GM18502 (cell line): Measurements from ENCODE around the gene CEP131.

ENCODE experiments used
- ATAC-seq: cut with Tn5 transposase; IDR thresholded peaks from one replicate; pipeline ENCODE4 v1.9.1; 2021; ENCODE audit warnings: mild to moderate bottlenecking; ENCODE audit not compliant: unreplicated experiment, poor library complexity

Gene CEP131

DNA sequence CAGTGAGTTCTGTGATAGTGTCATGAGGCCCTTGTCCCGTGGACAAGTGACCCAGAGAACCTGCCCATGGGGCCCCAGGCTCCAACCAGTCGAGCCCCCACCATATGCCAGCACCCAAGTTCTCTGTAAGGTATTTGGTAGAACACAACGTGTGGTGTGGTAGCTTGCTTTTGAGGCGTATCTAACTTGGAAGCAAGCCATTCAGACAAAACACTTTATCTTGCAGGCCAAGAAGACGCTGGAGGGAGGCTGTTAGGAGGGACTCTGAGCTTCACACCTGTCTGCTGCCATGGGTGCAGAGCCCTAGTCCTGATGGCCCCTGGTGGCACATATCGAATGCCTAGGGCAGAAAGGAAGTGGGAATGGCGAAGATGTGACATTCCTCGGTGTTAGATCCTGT, 18.0 kb upstream of the CEP131 start:
- no peak for ATAC-seq

DNA sequence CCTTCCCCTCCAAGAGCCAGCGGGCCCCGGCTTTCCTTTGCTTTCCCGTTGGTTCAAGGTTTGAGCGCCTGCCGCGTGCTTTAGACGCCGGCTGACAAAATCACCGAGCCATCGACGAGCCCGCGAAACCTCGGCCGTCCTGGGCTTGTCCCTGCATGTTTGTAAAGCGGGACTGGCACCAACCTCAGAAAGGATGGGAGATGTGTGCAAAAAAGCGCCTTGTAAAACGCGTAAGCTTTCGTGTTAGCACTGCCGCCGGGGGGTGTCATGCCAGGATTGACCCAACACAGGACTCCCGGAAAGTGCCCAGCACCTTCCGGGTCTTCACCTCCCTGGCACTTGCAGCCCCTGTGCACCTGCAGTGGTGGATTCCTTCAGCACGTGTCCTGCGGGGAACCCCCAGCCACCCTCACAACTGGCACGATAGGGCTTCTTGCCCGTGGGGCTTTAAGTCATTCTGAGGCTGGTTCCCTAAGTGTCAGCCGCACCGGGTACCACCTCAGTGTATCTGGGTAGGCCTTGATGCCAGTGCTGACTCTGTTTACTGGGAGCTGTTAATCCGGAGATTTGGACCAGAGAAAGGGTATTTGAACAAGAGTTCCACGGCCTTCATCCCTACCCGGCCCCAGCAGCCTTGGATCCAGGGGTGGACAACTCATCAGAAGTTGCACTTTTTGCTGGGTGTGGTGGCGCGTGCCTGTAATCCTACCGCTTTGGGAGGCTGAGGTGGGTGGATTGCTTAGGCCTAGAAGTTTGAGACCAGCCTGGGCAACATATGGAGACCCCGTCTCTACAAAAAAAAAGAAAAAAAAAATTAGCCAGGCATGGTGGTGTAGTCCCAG, 17.2 kb upstream of the CEP131 start:
- ATAC-seq: no peak

DNA sequence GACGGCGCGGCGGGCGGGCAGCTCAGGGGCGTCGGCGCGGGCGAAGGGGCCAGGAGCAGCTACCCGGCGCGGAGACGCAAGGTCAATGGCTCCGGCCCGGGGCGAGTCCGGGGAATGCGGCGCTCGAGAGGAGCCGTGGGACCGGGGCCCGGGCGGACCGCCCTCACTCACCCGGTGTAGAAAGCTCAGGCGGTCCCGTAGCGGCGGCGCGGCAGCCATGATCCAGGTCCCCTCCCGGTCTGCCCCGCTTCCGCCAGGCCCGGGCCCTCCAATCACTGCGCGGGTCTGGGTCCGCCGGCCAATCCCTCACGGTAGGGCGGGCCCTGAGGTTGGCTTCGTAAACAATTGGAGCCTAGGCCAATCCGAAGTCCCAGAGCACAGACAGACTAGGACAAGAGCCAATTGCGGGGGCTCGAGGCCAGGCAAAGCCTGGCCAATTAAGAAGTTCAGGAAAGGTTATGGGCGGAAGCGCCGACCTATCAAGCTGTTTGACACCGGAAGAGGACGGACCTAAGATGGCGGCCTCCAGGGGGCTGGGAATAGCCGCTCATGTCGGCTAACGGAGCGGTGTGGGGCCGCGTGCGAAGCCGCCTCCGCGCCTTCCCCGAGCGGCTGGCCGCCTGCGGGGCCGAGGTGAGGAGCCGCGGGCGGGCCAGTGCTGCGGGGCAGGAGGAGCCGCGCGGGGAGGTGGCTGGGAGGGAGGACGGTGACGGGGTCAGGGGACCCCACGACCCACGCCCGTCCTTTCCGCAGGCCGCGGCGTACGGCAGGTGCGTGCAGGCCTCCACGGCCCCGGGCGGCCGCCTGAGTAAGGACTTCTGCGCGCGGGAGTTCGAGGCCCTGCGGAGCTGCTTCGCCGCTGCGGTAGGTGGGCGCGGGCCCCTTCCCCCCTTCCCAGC, 16.3 kb upstream of the CEP131 start, which contains the start of the genes NDUFAF8 and TEPSIN:
Gene NDUFAF8 (plus strand): TSS at position 504 of the 899 bp plus-strand sequence. CDS start 46 bp downstream, at position 550.
Gene TEPSIN (minus strand): TSS at position 241 of the 899 bp plus-strand sequence. CDS start 22 bp downstream, at position 219.
- peak; percentile 91 for ATAC-seq

DNA sequence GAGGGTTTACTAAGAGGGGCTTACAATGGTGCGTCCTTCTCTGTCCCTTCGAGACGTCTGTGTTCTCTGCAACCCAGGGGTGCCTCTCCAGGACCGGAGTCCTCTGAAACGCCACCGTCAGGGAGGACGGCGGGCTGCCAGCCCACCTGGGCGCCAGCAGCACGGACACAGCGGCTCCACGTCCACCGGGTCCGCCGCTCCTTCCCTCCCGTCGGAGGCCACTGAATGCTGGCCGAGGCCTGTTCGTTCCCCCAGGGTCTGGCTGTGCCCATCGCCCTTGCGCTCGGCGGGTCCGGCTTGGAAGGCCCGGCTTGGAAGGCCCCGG, 15.7 kb upstream of the CEP131 start:
- ATAC-seq: peak; percentile 1

DNA sequence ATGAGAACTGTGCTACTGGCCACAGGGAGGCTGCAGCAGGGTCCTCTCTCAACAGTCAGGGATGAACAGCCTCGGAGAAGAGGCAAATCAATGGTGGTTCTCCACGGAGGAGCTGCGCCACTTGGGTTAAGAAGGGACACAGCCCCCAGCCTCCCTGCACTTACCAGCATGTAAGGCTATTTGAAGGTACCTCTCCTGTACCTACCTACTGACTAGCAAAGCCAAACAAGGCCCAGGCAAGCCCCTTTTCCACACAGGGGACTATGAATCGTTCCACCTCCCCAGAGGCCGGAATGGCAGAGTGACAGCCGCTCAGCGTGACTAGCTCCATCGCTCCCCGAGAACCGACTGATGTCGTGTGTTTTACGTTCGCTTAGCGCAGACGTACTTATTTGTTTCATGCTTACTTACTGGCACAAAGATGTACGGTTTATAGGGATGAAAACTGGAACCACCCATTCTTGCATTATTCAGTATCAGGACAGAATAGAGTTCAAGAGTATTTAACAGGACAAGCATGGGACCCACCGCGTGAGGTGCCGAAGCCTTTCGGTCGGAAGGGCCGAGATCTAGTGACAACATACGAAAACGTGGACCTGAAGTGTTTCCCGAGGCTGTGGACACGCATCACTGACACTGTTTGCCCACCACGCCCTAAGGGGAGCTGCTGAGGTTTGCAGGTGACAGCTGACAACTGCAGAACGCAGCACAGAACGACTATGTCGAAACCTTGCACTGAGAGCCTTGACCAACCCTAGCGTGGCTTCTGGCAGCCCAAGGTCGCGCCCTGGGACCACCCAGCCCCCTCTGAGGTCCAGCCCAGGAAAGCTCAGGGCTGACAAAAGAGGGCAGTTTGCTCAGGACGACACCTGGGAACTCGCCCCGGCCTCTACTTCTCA, 15.1 kb upstream of the CEP131 start:
- no peak for ATAC-seq

DNA sequence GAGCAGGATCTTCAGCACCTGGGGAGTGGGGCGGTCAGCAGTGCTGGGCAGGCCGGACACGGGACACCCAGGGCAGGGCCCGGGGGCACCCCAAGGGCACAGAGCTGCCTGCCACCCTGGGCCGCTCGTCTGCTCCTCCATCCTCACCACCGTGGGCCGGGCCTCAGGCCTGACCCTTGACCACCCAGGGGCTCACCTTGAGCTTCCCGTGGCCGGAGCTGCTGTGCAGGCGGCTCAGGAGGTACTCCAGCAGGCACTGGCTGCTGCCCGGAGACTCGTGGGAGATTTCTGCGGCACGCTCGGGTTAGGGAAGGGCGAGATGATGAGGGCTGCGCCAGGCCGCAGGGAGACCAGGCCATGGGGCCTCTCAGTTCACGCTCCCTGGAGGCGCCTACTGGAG, 14.0 kb upstream of the CEP131 start:
- no peak for ATAC-seq

DNA sequence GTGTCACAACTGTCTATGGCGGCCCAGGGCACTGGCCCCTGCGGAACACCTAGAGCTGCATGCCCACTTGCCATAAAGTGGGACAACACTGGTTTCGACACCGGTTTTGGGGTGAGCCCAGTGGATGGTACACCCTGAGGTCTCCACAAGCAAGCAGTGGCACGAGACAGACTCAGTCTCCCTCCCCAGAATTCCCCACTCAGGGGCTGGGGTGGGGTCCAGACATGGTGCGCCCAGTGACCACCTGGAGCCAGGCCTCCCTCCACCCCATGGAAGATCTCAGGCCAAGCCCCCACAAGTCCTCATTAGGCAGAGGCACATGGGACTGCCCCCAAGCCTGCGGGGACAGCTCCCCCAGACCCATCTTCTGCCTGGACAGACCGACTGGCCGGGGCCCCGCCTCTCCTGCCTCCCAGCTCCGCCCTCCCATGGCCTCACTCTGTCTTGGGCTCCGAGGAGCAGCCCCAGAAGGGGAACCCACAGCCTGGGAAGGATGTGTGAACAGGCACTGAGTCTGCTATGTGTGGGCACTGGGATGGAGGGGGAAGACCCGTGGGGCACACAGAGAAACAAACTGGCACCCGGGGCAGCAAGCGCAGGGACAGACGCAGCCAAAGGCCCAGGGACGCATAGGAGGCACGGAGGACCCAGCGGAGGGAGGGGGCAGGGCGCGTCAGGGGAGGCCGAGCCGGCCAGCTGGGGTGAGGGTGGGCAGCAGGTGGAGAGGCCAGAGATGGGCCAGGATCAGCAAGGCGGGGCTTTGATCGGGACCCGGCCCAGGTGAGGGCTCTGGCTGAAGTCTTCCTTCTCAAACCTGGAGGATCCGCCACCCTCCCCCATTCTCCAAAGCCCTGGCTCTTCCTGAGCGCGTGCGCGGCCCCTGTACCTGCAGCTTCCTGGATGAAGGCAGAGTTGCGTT, 13.3 kb upstream of the CEP131 start:
- ATAC-seq: no peak

DNA sequence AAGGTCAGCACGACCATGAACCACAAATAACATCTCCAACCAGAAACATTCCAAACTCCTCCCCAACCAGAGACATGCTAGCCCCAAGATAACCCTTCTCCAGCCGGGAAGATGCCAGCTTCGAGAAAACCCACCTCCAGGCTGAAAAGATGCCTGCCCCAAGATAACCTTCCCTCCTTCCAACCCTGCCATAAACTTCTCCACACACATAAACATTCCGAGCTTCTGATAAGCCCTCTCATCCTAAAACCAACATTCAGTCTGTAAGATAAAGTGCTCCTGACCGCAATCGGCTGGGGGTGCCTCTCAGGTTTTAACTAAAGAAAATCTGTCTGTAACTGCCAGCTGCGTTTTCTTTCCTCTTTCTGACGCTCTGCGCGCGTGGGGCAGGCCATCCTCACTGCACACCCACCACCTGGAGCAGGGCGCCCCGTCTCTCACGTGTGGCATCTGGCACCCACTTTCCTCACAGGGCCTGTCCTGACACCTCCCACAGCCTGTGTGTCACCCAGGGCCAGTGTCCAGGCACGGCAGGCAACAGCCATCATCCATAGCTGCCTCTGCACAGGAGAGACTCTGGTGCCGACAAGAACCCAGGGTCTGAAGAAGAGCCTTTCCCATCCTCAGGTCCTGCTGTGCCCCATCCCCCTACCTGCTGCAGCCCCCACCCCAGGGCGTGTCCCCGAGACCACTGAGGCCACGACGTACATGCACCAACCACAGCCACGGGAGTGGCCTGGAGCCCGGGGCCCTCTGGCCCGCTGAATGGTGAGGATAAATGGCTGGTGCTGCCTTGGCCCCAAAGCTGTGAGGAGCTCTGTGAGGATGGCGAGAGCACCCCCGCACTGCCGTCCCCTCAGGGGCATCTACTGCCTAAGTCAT, 12.4 kb upstream of the CEP131 start:
- ATAC-seq: no peak

DNA sequence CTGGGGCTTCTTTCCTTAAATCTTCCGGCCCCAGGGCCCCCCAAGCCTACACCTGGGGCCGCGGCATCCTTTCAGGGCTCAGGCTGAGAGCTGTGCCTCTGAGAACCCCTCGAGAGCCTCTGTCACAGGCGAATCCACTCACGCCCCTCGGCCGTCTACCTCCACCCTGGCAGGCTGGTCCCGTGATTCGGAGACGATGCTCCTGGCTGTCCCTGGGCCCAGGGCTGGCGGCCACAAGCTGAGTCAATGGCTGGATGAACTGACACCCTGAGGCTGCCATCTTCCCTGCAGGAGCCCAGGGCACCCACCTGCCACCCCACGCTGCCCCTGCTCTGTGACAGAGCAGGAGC, 11.7 kb upstream of the CEP131 start:
- ATAC-seq: no peak

DNA sequence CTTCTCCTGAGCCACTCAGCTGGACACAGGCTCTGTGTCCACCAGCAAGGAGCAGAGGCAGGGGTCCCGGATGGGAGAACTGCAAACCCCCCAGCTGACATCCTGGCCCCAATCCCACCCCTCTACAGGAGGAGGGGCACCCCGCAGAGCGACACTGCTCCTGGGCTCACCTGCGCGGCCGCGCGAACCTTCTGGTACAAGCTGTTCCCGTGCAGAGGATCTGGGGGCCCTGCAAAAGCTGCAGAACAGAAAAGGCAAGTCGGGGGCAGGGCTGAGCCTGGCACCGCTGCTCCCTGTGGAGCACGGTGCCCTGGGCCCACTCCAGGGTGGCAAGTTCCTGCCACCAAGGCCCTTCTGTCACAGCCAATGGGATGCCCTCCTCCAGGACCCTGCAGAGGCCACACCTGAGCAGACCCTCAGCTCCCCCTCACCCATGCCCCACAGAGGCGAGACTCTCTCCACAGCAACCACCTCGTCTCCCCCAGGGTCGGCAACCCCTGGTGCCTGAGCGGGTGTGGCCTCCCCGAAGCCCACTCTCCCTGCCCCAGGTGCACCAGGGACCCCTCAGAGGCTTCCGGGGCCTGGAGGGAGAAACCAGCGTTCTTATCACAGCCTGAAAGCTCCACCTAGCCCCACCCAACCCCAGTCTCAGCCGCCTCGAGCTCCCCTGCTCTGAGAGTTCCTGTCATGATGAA, 11.2 kb upstream of the CEP131 start:
- ATAC-seq: no peak

DNA sequence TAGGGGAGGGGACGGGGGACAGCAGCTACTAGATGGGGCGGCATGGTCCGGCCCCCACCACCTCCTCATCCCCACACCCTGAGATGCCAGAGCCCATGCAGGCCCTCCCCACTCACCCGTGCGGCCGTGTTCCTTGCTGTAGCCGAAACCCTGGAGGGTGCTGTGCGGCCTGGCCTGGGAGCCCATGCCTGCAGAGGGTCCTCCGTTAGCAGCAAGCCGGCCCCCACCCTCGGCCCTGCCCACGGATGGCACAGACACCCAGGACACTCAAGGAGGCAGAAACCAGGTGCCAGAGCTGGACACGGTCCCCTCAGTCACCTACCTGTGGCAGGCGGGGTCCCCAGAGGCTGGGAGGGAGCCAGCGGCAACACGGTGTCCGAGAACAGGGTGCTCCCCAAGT, 10.6 kb upstream of the CEP131 start:
- ATAC-seq: no peak

DNA sequence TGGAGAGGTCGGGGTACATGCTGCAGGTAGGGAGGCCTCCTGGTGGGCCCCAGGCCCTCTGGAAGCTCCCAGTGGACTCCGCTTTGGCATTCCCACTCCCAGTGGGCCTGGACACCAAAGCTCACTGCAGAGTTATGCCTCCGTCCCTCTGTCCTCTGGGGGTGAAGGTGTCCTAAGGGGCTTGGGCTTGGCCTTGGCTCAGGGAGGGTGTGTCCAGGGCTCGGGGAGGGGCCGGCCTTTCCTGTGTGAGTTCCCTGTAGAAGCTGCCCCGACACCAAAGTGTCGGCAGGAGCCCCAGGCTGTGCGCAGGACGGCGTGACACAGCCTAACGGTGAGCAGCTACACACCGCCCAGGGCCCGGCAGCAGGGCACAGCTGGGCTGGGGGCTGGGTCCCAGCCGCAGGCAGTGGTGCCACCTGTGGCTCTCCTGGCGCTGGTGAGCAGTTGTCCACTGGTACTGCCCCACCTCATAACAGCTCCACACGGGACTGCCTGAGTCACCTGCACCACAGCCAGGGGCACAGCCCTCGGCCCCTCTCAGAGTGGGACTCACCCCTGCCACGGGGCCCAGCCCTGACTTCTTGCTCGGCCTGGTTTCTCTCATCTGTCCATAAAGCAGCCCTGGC, 10.0 kb upstream of the CEP131 start:
- ATAC-seq: no peak

DNA sequence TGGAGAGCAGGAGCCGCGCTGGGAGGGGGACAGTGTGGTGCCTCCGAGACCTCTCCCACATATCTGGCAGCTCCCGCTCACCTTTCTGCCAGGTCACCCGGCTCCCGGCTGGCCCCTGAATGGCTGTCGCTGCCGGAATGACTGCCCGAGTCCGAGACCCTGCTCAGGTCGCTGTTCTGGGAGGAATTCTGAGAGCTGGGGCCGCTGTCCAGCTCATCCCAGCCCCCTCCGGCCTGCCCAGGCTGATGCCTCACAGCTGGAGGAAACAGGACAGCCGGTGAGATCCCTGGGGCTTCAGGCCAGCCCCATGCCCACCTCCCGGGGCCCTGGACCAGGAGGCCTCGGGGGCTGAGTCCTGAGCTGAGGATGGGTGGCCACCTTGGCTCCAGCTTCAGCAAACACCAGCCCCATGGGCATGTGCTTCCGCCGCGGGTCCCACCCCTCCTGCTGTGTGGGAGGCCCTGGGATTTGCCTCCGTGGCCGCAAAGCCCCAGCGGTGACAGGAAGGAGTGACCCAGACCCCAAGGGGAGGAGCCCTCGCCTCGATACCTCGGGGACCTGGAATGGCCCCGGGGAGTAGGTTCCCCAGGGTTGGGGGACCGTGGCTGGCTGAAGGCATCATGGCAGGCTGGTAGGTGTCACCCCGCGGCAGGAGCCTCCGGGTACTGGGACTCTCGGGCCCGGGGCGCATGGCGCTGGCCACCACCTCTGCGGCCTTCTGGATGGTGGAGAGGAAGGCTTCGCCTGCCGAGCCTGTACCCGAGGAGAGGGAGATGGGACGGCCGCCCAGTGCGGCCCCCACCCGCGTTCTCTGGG, 9.2 kb upstream of the CEP131 start:
- no peak for ATAC-seq

DNA sequence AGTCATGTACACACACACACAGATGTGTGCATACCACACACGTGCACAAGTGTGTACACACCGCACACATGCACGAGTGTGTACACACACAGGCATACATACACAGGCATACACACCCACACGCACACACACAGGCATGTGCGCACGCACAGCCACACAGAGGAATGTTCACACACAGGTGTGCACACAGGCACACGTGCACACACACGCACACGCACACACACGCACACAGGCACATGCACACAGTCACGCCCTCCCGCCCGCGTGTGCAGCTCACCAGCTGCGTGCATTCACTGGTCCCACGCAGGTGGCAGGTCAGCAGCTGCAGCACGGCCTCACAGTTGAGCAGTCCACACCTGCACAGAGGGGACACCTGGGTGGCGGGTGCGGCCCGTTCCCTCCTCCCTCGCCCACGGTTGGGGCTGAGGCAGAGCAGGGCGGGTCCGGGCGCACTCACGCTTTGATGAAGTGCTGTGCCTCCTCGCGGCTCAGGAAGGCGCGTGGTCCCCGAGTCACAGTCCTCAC, 8.4 kb upstream of the CEP131 start:
- ATAC-seq: no peak

DNA sequence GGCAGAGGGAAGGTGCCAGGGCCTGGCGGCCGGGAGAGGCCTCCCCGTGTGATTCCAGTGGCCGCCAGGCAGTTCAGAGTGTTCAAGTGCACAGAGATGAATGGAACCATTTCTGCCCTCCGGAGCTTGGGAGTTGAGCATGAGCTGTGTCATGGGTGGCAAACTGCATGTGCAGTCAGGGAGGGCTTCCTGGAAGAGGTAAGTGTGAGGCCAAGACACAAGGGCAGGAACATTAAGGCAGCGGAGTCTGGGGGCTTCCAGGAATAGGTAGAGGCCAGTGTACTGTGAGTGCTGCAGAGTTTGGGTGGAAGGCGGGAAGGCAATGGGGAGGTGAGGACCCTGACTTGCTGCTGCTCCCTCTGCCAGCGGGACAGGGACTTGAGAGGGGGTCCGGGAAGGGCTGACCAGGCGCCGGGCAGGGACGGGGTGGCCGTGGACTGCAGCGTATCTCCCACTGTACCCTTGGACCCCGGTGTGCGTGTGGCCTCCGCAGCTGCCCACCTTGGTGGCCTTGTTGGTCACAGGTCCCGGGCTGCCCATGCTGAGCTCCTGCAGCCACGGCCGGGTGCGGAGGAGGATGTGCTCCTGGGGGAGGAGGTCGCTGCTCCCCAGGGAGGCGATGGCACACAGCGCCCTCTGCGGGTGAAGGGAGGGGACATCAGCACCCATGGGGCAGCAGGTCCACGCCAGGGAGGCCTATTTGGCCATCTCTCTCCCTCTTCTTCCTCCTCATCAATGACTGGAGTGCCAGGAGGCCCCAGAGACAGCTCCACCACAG, 7.5 kb upstream of the CEP131 start:
- no peak for ATAC-seq

DNA sequence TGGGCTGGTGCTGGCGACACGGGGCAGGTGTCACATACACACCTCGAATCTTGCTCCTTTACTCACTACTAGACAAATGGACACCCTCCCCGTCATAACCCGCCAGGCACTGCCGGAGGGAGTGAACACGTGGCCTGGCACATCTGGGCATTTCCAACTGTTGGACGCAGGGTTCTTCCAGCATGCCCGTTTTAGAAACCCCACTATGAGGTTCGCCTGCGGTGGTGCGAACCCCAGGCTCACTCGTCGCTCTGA, 6.8 kb upstream of the CEP131 start:
- no peak for ATAC-seq
